GM12878 (cell line): ENCODE results near the gene FAM114A1. TPM values are rescaled to one million over a fixed set of nuclear protein-coding genes. Genes with fewer than 3 reads are reported as not detected.

Experiments
- ATAC-seq: fragments of 200-7000 bp; cut with Tn5 transposase; 3 replicates; pipeline ENCODE4 v1.9.1; 2020; ENCODE audit warnings: mild to moderate bottlenecking, moderate library complexity
- BruUV-seq: library from RNA; stranded (reverse); fragments of 400-500 nt; replicated peaks from 2 replicates; lab custom pipeline; 2021; lab: Mats Ljungman, UMichigan
- CTCF ChIA-PET: fragments of 300-600 bp; sonication (Branson Sonifier 250); formaldehyde crosslinking; extraction: SDS; loops from one replicate; lab custom pipeline; 2021; ENCODE audit warnings: inconsistent platforms; lab: Yijun Ruan, JAX
- POLR2A ChIA-PET: fragments of 350-600 bp; formaldehyde crosslinking; extraction: SDS; loops from one replicate; lab custom pipeline; 2021; ENCODE audit warnings: inconsistent platforms; lab: Charles Lee
- RAD21 ChIA-PET: fragments of 300-600 bp; sonication (Branson Sonifier 250); formaldehyde crosslinking; loops from one replicate; lab custom pipeline; 2023; ENCODE audit warnings: antibody characterized with exemption; ENCODE audit not compliant: unreplicated experiment; lab: Charles Lee
- SMC1A ChIA-PET: fragments of 300-600 bp; sonication (Branson Sonifier 250); formaldehyde crosslinking; loops from one replicate; lab custom pipeline; 2023; ENCODE audit not compliant: unreplicated experiment, uncharacterized antibody; lab: Charles Lee
- DNase-seq: peaks from one replicate; pipeline ENCODE4 v3.0.0-alpha.2; 2011; ENCODE audit warnings: low read depth, low spot score
- FAIRE-seq: peaks from 3 replicates; lab custom pipeline; 2011; peaks lifted over from hg19 to GRCh38; lab: Jason Lieb, UNC
- H2AFZ ChIP-seq: 2 replicates; pipeline ENCODE4 v1.6.0; 2011; ENCODE audit warnings: low read depth, low read length, control low read depth; ENCODE audit not compliant: control insufficient read depth
- H3K27ac ChIP-seq: 2 replicates; pipeline ENCODE4 v1.5.1; 2011; ENCODE audit warnings: control low read depth; ENCODE audit not compliant: control insufficient read depth, insufficient read depth
- H3K27me3 ChIP-seq, 2 experiments: replicated peaks in 1 of 2; 2 replicates each; pipeline versions ENCODE4 v1.6.0 to v1.6.1; 2011; ENCODE audit warnings: low read length in 1 of 2; ENCODE audit not compliant: control insufficient read depth in 2 of 2, insufficient read depth in 2 of 2
- H3K36me3 ChIP-seq, 2 experiments: 2 replicates each; pipeline ENCODE4 v1.5.1; 2011; ENCODE audit warnings: low read length in 1 of 2; ENCODE audit not compliant: control insufficient read depth in 2 of 2, insufficient read depth in 2 of 2
- H3K4me1 ChIP-seq: 2 replicates; pipeline ENCODE4 v1.6.1; 2011; ENCODE audit warnings: mild to moderate bottlenecking, low read length, moderate library complexity, mixed read lengths; ENCODE audit not compliant: control insufficient read depth, insufficient read depth
- H3K4me2 ChIP-seq: 2 replicates; pipeline ENCODE4 v1.6.0; 2011; ENCODE audit warnings: control low read depth; ENCODE audit not compliant: control insufficient read depth, insufficient read depth
- H3K4me3 ChIP-seq: fragments of 200-600 bp; sonication (generic); 2 replicates; pipeline ENCODE4 v1.5.1; 2016
- H3K79me2 ChIP-seq: 2 replicates; pipeline ENCODE4 v1.6.0; 2011; ENCODE audit warnings: low read length; ENCODE audit not compliant: control insufficient read depth, insufficient read depth
- H3K9ac ChIP-seq: 2 replicates; pipeline ENCODE4 v1.8.0; 2011; ENCODE audit warnings: low read length, control low read depth, mixed read lengths; ENCODE audit not compliant: control insufficient read depth, insufficient read depth
- H3K9me3 ChIP-seq: replicated peaks from 3 replicates; pipeline ENCODE4 v1.5.1; 2011; ENCODE audit warnings: mild to moderate bottlenecking, low read length; ENCODE audit not compliant: control insufficient read depth, insufficient read depth
- H4K20me1 ChIP-seq: 2 replicates; pipeline ENCODE4 v1.6.0; 2011; ENCODE audit not compliant: control insufficient read depth, insufficient read depth
- BHLHE40 ChIP-seq, 2 experiments: fragments of 450-650 bp in 1 of 2; IDR thresholded peaks; 2 replicates each; pipeline ENCODE4 v1.6.1; 2011 to 2017; ENCODE audit warnings: low read depth in 2 of 2, borderline replicate concordance in 1 of 2, improper control_type of control experiment in 1 of 2, low read length in 1 of 2, mild to moderate bottlenecking in 1 of 2
- CEBPB ChIP-seq, 2 experiments: fragments of 150-350 bp in 1 of 2; IDR thresholded peaks; 2 replicates each; pipeline ENCODE4 v1.6.1; 2012 to 2014; ENCODE audit warnings: low read depth in 2 of 2, low read length in 2 of 2, borderline replicate concordance in 1 of 2, inconsistent platforms in 1 of 2
- EZH2 ChIP-seq: IDR thresholded peaks from 2 replicates; pipeline ENCODE4 v1.6.1; 2012; ENCODE audit warnings: low read depth, mild to moderate bottlenecking, control low read depth, inconsistent platforms, low read length, borderline replicate concordance; ENCODE audit not compliant: control insufficient read depth
- FOXM1 ChIP-seq: IDR thresholded peaks from 2 replicates; pipeline ENCODE4 v1.6.1; 2012; ENCODE audit warnings: low read depth, mild to moderate bottlenecking, inconsistent platforms, low read length, moderate library complexity
- HCFC1 ChIP-seq: fragments of 150-350 bp; IDR thresholded peaks from 2 replicates; pipeline ENCODE4 v1.6.1; 2014; ENCODE audit warnings: low read length
- MEF2B ChIP-seq: fragments of 450-650 bp; IDR thresholded peaks from 2 replicates; pipeline ENCODE4 v1.6.1; 2018; ENCODE audit warnings: mild to moderate bottlenecking, moderate library complexity; ENCODE audit not compliant: partially characterized antibody, poor library complexity, severe bottlenecking
- NR2C2 ChIP-seq: IDR thresholded peaks from 2 replicates; pipeline ENCODE4 v1.6.1; 2011; ENCODE audit warnings: borderline replicate concordance, low read depth; ENCODE audit not compliant: control insufficient read depth, insufficient read length
- RCOR1 ChIP-seq: conservative IDR thresholded peaks from 2 replicates; pipeline ENCODE4 v1.6.1; 2012; ENCODE audit warnings: low read depth, low read length, improper control_type of control experiment
- SMAD5 ChIP-seq: IDR thresholded peaks from 2 replicates; pipeline ENCODE4 v1.6.1; 2016; ENCODE audit warnings: antibody characterized with exemption, low read depth
- SMARCA5 ChIP-seq: fragments of 450-650 bp; IDR thresholded peaks from 2 replicates; pipeline ENCODE4 v1.6.1; 2017; ENCODE audit warnings: mild to moderate bottlenecking
- SREBF2 ChIP-seq: IDR thresholded peaks from 2 replicates; pipeline ENCODE4 v1.6.1; 2012; ENCODE audit warnings: mild to moderate bottlenecking, low read length
- ZNF274 ChIP-seq: IDR thresholded peaks from one replicate; pipeline ENCODE4 v1.8.0; 2011; ENCODE audit not compliant: insufficient read length, insufficient read depth
- ZSCAN29 ChIP-seq: fragments of 450-650 bp; IDR thresholded peaks from 2 replicates; pipeline ENCODE4 v1.6.1; 2017; ENCODE audit warnings: mild to moderate bottlenecking, moderate library complexity
- WGBS: methylation state at CpG from one replicate; pipeline ENCODE4 v1.1.6; 2016; ENCODE audit warnings: low lambda C conversion rate; ENCODE audit not compliant: insufficient replicate concordance, insufficient coverage; ENCODE audit errors: missing lambda C conversion rate; 5-methylcytosine and 5-hydroxymethylcytosine counted together
- in situ Hi-C: fragments of 300-500 bp; cut with MboI; formaldehyde crosslinking; loops from 9 replicates; pipeline ENCODE4 v1.14.3; 2018; ENCODE audit warnings: mixed read lengths
- intact Hi-C: fragments of 100-400 bp; cut with micrococcal nuclease; formaldehyde crosslinking; loops from one replicate; pipeline ENCODE4 v1.14.2; 2022; ENCODE audit not compliant: unreplicated experiment
- polyA plus RNA-seq, 11 experiments: library from polyadenylated mRNA; depleted of rRNA in 4 of 11; unstranded in 6 of 11; stranded (reverse) in 5 of 11; fragments of >200 nt; fragmentation: Nextera tagmentation in 4 of 11; fragmentation: Illumina TruSeq in 1 of 11; extraction: Ambion mirVana in 4 of 11; extraction: Trizol in 1 of 11; gene quantifications; 1 replicate in 1 of 11; 2 replicates in 10 of 11; pipeline versions ENCODE4 v1.2.1 to v1.2.3, GENCODE V29; 2011 to 2016; ENCODE audit warnings: inconsistent platforms in 2 of 11, missing spikeins in 2 of 11, low read depth in 1 of 11
- total RNA-seq, 4 experiments: library from RNA; depleted of rRNA in 3 of 4; stranded (reverse); fragments of >200 nt in 3 of 4; fragmentation: Illumina TruSeq in 1 of 4; extraction: Trizol in 1 of 4; gene quantifications; 2 replicates each; pipeline versions ENCODE4 v1.2.1 to v1.2.3, GENCODE V29; 2013 to 2021
- TF ChIP-seq, protein P1 (sequence below): fragments of 450-650 bp; IDR thresholded peaks from 2 replicates; pipeline ENCODE4 v1.6.1; 2017; ENCODE audit warnings: borderline replicate concordance
- TF ChIP-seq, protein P2 (sequence below): fragments of 450-650 bp; IDR thresholded peaks from 2 replicates; pipeline ENCODE4 v1.6.1; 2017; ENCODE audit warnings: mild to moderate bottlenecking, low read depth, inconsistent platforms; ENCODE audit not compliant: poor library complexity, severe bottlenecking

Gene FAM114A1
- total and polyA plus RNA-seq, 10 of the 15 experiments (the other 5 are each of a cell fraction or from before 2014, with no cell fraction given): 1.3 to 6.2 (median 3.9) TPM

DNA sequence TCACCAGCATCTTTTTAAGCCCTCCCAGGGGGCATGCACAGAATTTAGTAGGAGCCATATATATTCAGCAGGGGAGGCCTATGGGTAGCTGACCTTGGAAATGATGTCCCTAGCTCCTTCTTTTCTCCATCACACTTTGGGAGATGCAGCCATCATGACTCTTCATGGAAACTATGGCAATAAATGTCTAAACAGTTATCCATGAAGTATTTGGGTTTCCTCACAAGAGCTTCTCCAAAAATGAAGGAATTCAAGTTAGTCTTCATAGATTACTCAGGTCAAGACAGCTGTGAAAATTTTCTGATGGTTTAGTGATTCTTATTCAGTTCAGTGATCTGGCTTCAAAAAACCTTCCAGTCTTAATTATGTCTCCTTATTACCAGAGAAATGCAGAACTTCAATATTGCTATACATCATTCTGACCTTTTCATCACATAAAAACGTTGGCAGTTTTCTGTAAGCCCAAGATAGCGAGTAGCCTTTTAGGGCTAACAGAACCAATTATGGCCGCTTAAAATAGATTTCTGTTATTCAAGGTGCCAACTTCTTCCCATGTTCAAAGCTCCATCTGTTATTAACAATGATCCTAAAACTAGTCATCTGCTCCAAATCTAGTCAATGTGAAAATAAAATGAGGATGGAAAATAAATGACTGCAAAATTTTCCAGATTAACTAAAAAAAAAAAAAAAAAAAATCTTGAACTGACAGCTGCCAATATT lies 112.1 kb downstream of the FAM114A1 start:
- Histone ChIP-seq H3K27me3 (no peaks in the 10 kb centered on the region), H4K20me1 (no peaks in the 10 kb centered on the region), H2AFZ (no peak overlapping the region), H3K36me3 (peaks cover 6 to 7% of the 10 kb centered on the region in 2 experiments; a peak in 3 of 4 replicates), H3K4me2 (no peak overlapping the region), H3K4me3 (no peak overlapping the region), H3K9ac (no peak overlapping the region), H3K27ac (no peak overlapping the region), H3K79me2 (no peaks in the 10 kb centered on the region)
- CTCF ChIA-PET: interaction anchor here (0.6 kb wide), 1 partner anchor 77 kb away, joined by 3 read pairs; no protein-coding TSS in a partner anchor
- RAD21 ChIA-PET: interaction anchor here (0.7 to 1.4 kb wide), 2 partner anchors 15 to 1122 kb away, joined by 4 to 5 read pairs; no protein-coding TSS in a partner anchor
- no peak for ATAC-seq
- SMC1A ChIA-PET: interaction anchor here (0.6 to 2.8 kb wide), 5 partner anchors 9 to 1946 kb away, joined by 3 to 7 read pairs (median 5); no protein-coding TSS in a partner anchor
- no TSS peak for BruUV-seq
- no peak for FAIRE-seq
- intact Hi-C loops: loop anchor here (5.0 kb wide), 1 partner anchor 42 kb away; no protein-coding TSS in a partner anchor
- DNase-seq: no peak
- WGBS: 80% methylated on average over 3 of the region's 3 CpGs
- in situ Hi-C loops: no loop called here
- TF ChIP-seq, protein P1, sequence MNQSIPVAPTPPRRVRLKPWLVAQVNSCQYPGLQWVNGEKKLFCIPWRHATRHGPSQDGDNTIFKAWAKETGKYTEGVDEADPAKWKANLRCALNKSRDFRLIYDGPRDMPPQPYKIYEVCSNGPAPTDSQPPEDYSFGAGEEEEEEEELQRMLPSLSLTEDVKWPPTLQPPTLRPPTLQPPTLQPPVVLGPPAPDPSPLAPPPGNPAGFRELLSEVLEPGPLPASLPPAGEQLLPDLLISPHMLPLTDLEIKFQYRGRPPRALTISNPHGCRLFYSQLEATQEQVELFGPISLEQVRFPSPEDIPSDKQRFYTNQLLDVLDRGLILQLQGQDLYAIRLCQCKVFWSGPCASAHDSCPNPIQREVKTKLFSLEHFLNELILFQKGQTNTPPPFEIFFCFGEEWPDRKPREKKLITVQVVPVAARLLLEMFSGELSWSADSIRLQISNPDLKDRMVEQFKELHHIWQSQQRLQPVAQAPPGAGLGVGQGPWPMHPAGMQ: no peak
- no peak for TF ChIP-seq CEBPB (IDR thresholded peaks at IDR 0.05; ENCODE audit: borderline replicate concordance in 1 of 2, low read depth in 2 of 2, low read length in 2 of 2)
- TF ChIP-seq RCOR1: no peak
- TF ChIP-seq SREBF2: no peak
- TF ChIP-seq ZSCAN29: no peak
- TF ChIP-seq SMARCA5: no peak
- TF ChIP-seq BHLHE40 (IDR thresholded peaks at IDR 0.05; ENCODE audit: borderline replicate concordance in 1 of 2, low read depth in 2 of 2, low read length in 1 of 2): no peak
- no peak for TF ChIP-seq ZNF274
- TF ChIP-seq, protein P2, sequence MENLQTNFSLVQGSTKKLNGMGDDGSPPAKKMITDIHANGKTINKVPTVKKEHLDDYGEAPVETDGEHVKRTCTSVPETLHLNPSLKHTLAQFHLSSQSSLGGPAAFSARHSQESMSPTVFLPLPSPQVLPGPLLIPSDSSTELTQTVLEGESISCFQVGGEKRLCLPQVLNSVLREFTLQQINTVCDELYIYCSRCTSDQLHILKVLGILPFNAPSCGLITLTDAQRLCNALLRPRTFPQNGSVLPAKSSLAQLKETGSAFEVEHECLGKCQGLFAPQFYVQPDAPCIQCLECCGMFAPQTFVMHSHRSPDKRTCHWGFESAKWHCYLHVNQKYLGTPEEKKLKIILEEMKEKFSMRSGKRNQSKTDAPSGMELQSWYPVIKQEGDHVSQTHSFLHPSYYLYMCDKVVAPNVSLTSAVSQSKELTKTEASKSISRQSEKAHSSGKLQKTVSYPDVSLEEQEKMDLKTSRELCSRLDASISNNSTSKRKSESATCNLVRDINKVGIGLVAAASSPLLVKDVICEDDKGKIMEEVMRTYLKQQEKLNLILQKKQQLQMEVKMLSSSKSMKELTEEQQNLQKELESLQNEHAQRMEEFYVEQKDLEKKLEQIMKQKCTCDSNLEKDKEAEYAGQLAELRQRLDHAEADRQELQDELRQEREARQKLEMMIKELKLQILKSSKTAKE: no peak
- TF ChIP-seq SMAD5: no peak
- no peak for TF ChIP-seq MEF2B
- TF ChIP-seq EZH2: no peak
- TF ChIP-seq FOXM1: no peak
- TF ChIP-seq NR2C2: no peak
- no peak for TF ChIP-seq HCFC1
- TF ChIP-seq, all 136 proteins: peak for 0
- POLR2A ChIA-PET: interaction anchor here (0.6 kb wide), 1 partner anchor 78 kb away, joined by 3 read pairs; no protein-coding TSS in a partner anchor
- Histone ChIP-seq H3K9me3 (no peaks in the 10 kb centered on the region), H3K4me1 (peaks cover 6% of the 10 kb centered on the region; the same call in 1 of the 2 replicates)
